Inflammatory macrophage (primary cell): ENCODE measurements around the gene GAREM1.

Experiments used
- DNase-seq, 2 donors: peaks; one replicate each; pipeline ENCODE4 v3.0.0-alpha.2; 2020 to 2022

GAREM1 gene

GRCh38 chr18:32422978-32423740 lies 47.5 kb downstream of the GAREM1 start:
- DNase-seq, result no peak

GRCh38 chr18:32422201-32422600 lies 48.5 kb downstream of the GAREM1 start:
- DNase-seq, result no peak

GRCh38 chr18:32420084-32420750 lies 50.5 kb downstream of the GAREM1 start:
- peak; percentile 35 to 65 for DNase-seq

GRCh38 chr18:32418148-32418547 lies 52.5 kb downstream of the GAREM1 start:
- no peak for DNase-seq

- no peak for DNase-seq
Observed at GRCh38 chr18:32405588-32405987, 65.1 kb downstream of the GAREM1 start.

GRCh38 chr18:32401621-32402020 lies 69.1 kb downstream of the GAREM1 start:
- no peak for DNase-seq

GRCh38 chr18:32393407-32393806 lies 77.3 kb downstream of the GAREM1 start:
- DNase-seq, result no peak

GRCh38 chr18:32391126-32391525 lies 79.6 kb downstream of the GAREM1 start:
- no peak for DNase-seq

- no peak for DNase-seq
Observed at GRCh38 chr18:32389858-32390257, 80.8 kb downstream of the GAREM1 start.

GRCh38 chr18:32389191-32389590 lies 81.5 kb downstream of the GAREM1 start:
- DNase-seq, result no peak

- no peak for DNase-seq
Observed at GRCh38 chr18:32386471-32386870, 84.2 kb downstream of the GAREM1 start.

- no peak for DNase-seq
Observed at GRCh38 chr18:32383050-32383819, 87.4 kb downstream of the GAREM1 start.

GRCh38 chr18:32381761-32382160 lies 88.9 kb downstream of the GAREM1 start:
- no peak for DNase-seq

- no peak for DNase-seq
Observed at GRCh38 chr18:32380559-32380958, 90.1 kb downstream of the GAREM1 start.

- no peak for DNase-seq
Observed at GRCh38 chr18:32379891-32380290, 90.8 kb downstream of the GAREM1 start.

- DNase-seq, result no peak
Observed at GRCh38 chr18:32378705-32379104, 92.0 kb downstream of the GAREM1 start.

- no peak for DNase-seq
Observed at GRCh38 chr18:32373995-32374394, 96.7 kb downstream of the GAREM1 start.

- no peak for DNase-seq
Observed at GRCh38 chr18:32373505-32373904, 97.2 kb downstream of the GAREM1 start.

- no peak for DNase-seq
Observed at GRCh38 chr18:32372381-32373061, 98.2 kb downstream of the GAREM1 start.

- no peak for DNase-seq
Observed at GRCh38 chr18:32372047-32372380, 98.7 kb downstream of the GAREM1 start.

- DNase-seq, result no peak
Observed at GRCh38 chr18:32371384-32371783, 99.3 kb downstream of the GAREM1 start.

- no peak for DNase-seq
Observed at GRCh38 chr18:32368991-32369390, 101.7 kb downstream of the GAREM1 start.

GRCh38 chr18:32368170-32368569 lies 102.5 kb downstream of the GAREM1 start:
- no peak for DNase-seq
